ENCODE measurements around the gene HHIPL1.

- TF ChIP-seq CTCF (IDR thresholded peaks at IDR 0.05) (peak in 5 of 7 experiments; percentile 32 to 60 (median 41)), POLR2A (IDR thresholded peaks at IDR 0.05) (no peak)
Observed at GRCh38 chr14:99609245-99610170, 35.4 kb upstream of the HHIPL1 start.
